Heart left ventricle (tissue), 16 donors: ENCODE measurements around the gene RAVER2. TPM values are rescaled to one million over a fixed set of nuclear protein-coding genes. Genes with fewer than 3 reads are reported as not detected.

Source experiments
- ATAC-seq, 4 donors: fragments of 200-7000 bp; cut with Tn5 transposase; one replicate each; pipeline ENCODE4 v1.9.1; 2020 to 2022; ENCODE audit warnings: moderate library complexity in 4 of 4, mild to moderate bottlenecking in 3 of 4, moderate number of reproducible peaks in 1 of 4
- DNase-seq, 5 donors: peaks; one replicate each; pipeline ENCODE4 v3.0.0-alpha.2; 2020
- H3K27ac ChIP-seq, 12 donors: fragments of 200-600 bp; sonication (generic) in 4 of 12; one replicate each; pipeline versions ENCODE4 v1.5.0 to v1.8.0; 2016 to 2022; ENCODE audit warnings: mild to moderate bottlenecking in 2 of 12
- H3K27me3 ChIP-seq, 9 donors: fragments of 200-600 bp; sonication (generic) in 2 of 9; one replicate each; pipeline versions ENCODE4 v1.5.1 to v1.8.0; 2016 to 2022; ENCODE audit warnings: mild to moderate bottlenecking in 3 of 9
- H3K36me3 ChIP-seq, 9 donors: fragments of 200-600 bp; sonication (generic) in 2 of 9; one replicate each; pipeline versions ENCODE4 v1.5.0 to v1.8.0; 2018 to 2022; ENCODE audit warnings: mild to moderate bottlenecking in 2 of 9
- H3K4me1 ChIP-seq, 12 donors: fragments of 200-600 bp; sonication (generic) in 4 of 12; one replicate each; pipeline versions ENCODE4 v1.5.0 to v1.8.0; 2016 to 2022; ENCODE audit warnings: mild to moderate bottlenecking in 3 of 12
- H3K4me3 ChIP-seq, 12 donors: fragments of 200-600 bp; sonication (generic) in 4 of 12; one replicate each; pipeline versions ENCODE4 v1.5.0 to v1.8.0; 2017 to 2022; ENCODE audit warnings: mild to moderate bottlenecking in 9 of 12, moderate library complexity in 4 of 12
- H3K9me3 ChIP-seq, 12 donors: fragments of 200-600 bp; sonication (generic) in 4 of 12; one replicate each; pipeline versions ENCODE4 v1.5.0 to v1.8.0; 2016 to 2022; ENCODE audit warnings: mild to moderate bottlenecking in 1 of 12
- POLR2A ChIP-seq, 2 donors: fragments of 450-650 bp; IDR thresholded peaks; one replicate each; pipeline ENCODE4 v1.6.1; 2017; ENCODE audit warnings: antibody characterized with exemption in 2 of 2, mild to moderate bottlenecking in 2 of 2, moderate library complexity in 2 of 2
- WGBS, 4 donors: extraction: QIAGEN DNeasy Blood & Tissue Kit in 2 of 4; methylation state at CpG; one replicate each; pipeline versions ENCODE4 v1.1.5 to v1.1.7; 2013 to 2018; 5-methylcytosine and 5-hydroxymethylcytosine counted together
- intact Hi-C, 10 donors: fragments of 100-400 bp; cut with DNase I; formaldehyde crosslinking; loops; one replicate each; pipeline versions ENCODE4 v1.11.1 to v1.14.2; 2022
- polyA plus RNA-seq, 2 donors: library from polyadenylated mRNA; stranded (reverse); fragments of 200-250 nt; gene quantifications; one replicate each; pipeline ENCODE4 v1.2.3, GENCODE V29; 2013
- total RNA-seq, 9 donors: library from RNA; depleted of rRNA in 2 of 9; stranded (reverse); fragments of >200 nt in 2 of 9; fragmentation: NEBNext Ultra II Directional in 3 of 9; extraction: Animal tissue kit (Norgen Biotek cat#: 25700) in 3 of 9; gene quantifications; one replicate each; pipeline versions ENCODE4 v1.1.0 to v1.2.4, GENCODE V29; 2016 to 2023
- TF ChIP-seq, protein P1 (sequence below), 12 donors: fragments of 200-600 bp; sonication (generic) in 4 of 12; IDR thresholded peaks; one replicate each; pipeline versions ENCODE4 v1.5.0 to v1.8.0; 2018 to 2022; ENCODE audit warnings: antibody characterized with exemption in 12 of 12, mild to moderate bottlenecking in 5 of 12
- donor health status: ischemic (EF 13 %, LVEDD 7.1; RV severe dilation, severe dysfunction).
- donor health status: healthy with polysubstance abuse.
- donor health status: DM: no; HTN: yes; CAD: no.
- donor health status: DM: no; HTN: no; CAD: no.
- donor health status: ischemic (EF 25% LVEDD 6.9; RV normal size, moderate dysfunction).
- donor health status: ischemic (EF 25% LVEDD 5.7; RV mildly dilated, moderate dysfunction).
- donor health status: healthy.
- donor health status: DM: yes; HTN: yes; CAD: no.
- donor health status: ischemic (EF 35%, LVEDD 5.7; RV mildly dilated, moderate dysfunction).
- donor health status: nonischemic (EF 11% LVEDD 7.7; RV severe dilation, severe dysfunction).
- donor health status: DM: yes; HTN: yes; CAD: no.
- donor health status: PGD.
- donor health status: ischemic (EF 29% LVEDD 5.4; RV normal size, mild dysfunction).
- donor health status: nonischemic (EF 23%, LVEDD 6.1; RV moderate dilation, normal function).

The RAVER2 gene
- total and polyA plus RNA-seq, 11 donors: 6.3 to 25.8 (median 18.6) TPM

- ATAC-seq (no peak), DNase-seq (no peak)
- WGBS, 4 donors: 93 to 97% (median 96%) methylated on average over 1 of the region's 1 CpG
- no peak overlapping the region for H3K4me3 ChIP-seq
- peak overlapping the region in 1 of 12 donors; percentile 21 for H3K27ac ChIP-seq
- no peaks in the 10 kb centered on the region for H3K9me3 ChIP-seq
- no peaks in the 10 kb centered on the region for H3K27me3 ChIP-seq
- H3K4me1 ChIP-seq: peaks cover 0 to 48% (median 13%) of the 10 kb centered on the region in 12 donors
- no peak for TF ChIP-seq POLR2A (IDR thresholded peaks at IDR 0.05)
- TF ChIP-seq, protein P1, sequence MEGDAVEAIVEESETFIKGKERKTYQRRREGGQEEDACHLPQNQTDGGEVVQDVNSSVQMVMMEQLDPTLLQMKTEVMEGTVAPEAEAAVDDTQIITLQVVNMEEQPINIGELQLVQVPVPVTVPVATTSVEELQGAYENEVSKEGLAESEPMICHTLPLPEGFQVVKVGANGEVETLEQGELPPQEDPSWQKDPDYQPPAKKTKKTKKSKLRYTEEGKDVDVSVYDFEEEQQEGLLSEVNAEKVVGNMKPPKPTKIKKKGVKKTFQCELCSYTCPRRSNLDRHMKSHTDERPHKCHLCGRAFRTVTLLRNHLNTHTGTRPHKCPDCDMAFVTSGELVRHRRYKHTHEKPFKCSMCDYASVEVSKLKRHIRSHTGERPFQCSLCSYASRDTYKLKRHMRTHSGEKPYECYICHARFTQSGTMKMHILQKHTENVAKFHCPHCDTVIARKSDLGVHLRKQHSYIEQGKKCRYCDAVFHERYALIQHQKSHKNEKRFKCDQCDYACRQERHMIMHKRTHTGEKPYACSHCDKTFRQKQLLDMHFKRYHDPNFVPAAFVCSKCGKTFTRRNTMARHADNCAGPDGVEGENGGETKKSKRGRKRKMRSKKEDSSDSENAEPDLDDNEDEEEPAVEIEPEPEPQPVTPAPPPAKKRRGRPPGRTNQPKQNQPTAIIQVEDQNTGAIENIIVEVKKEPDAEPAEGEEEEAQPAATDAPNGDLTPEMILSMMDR (IDR thresholded peaks at IDR 0.05): no peak
- peaks cover 2 to 83% (median 66%) of the 10 kb centered on the region in 9 donors for H3K36me3 ChIP-seq
- intact Hi-C loops: loop anchor here in 3 of 10 donors (2.0 to 10.0 kb wide), 3 partner anchors 87 to 327 kb away; partner anchors contain the start of gene JAK1 (in 2 of the 3)
Measured at GRCh38 chr1:64877598-64877997, 132.7 kb downstream of the RAVER2 start.

GRCh38 chr1:64878090-64878489 is 133.2 kb downstream of the RAVER2 start:
- H3K4me3 ChIP-seq: no peak overlapping the region
- intact Hi-C loops: loop anchor here in 3 of 10 donors (5.0 to 10.0 kb wide), 2 partner anchors 89 to 327 kb away; partner anchors contain the start of gene JAK1 (in 2 of the 3)
- no peak overlapping the region for H3K27ac ChIP-seq
- ATAC-seq (no peak), DNase-seq (no peak)
- peaks cover 0 to 48% (median 13%) of the 10 kb centered on the region in 12 donors for H3K4me1 ChIP-seq
- H3K9me3 ChIP-seq: no peaks in the 10 kb centered on the region
- H3K36me3 ChIP-seq: peaks cover 2 to 83% (median 66%) of the 10 kb centered on the region in 9 donors
- TF ChIP-seq, protein P1 (IDR thresholded peaks at IDR 0.05): no peak
- no peak for TF ChIP-seq POLR2A (IDR thresholded peaks at IDR 0.05)
- H3K27me3 ChIP-seq: no peaks in the 10 kb centered on the region

DNA sequence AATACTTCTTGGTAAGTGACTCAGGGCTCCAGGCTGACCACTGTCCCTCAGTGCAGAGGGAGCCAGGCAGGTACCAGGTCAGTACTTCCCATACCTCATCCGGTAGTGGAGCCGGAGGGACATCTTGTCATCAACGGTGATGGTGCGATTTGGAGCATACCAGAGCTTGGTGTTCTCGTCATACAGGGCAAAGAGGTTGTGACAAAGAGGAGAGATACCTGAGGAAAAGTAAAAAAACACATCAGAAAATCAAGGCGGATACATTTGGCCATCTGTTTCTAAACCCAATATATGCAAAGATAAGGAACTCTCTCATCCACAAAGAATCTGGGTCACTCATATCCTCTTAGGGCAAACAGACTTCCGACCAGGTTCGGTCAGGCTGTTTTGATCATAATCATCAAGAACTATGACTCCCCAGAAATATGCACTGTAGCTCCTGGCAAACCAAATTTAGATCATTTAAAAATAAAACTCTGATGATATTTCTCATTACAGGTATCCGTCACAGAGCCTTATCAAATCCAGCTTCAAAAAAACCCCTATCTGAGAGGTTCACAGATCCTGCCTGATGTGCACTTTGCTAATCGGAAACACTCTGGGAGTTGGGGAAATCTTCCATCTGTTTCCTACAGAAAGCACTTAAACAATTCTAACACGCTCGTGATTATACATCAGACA is 134.2 kb downstream of the RAVER2 start:
- ATAC-seq (no peak), DNase-seq (no peak)
- 61 to 75% (median 63%) methylated on average over 12 of the region's 12 CpGs for WGBS, 4 donors
- Histone ChIP-seq H3K4me3 (no peak overlapping the region), H3K27ac (peak overlapping the region in 1 of 12 donors; percentile 34), H3K9me3 (no peaks in the 10 kb centered on the region), H3K27me3 (no peaks in the 10 kb centered on the region), H3K36me3 (peaks cover 0 to 80% (median 61%) of the 10 kb centered on the region in 9 donors), H3K4me1 (peaks cover 0 to 48% (median 13%) of the 10 kb centered on the region in 12 donors)
- intact Hi-C loops: loop anchor here in 3 of 10 donors (5.0 to 10.0 kb wide), 2 partner anchors 88 to 326 kb away; partner anchors contain the start of gene JAK1 (in 2 of the 3)
- TF ChIP-seq, protein P1 (IDR thresholded peaks at IDR 0.05): no peak
- TF ChIP-seq POLR2A (IDR thresholded peaks at IDR 0.05): no peak

DNA sequence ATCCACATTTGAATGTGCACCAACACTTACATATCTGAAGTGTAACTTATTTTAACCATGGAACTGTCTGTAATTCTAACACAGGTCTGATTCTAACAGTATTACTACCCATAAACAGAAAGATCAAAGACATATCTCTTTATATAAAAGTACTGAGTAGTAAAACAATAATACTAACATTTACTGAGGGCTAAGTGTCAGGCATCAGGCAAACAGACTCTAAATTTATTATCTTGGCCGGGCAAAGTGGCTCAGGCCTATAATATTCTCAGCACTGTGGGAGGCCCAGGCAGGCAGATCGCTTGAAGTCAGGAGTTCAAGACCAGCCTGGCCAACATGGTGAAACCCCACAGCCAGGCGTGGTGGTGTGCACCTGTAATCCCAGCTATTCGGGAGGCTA is 135.6 kb downstream of the RAVER2 start:
- peaks cover 0 to 78% (median 54%) of the 10 kb centered on the region in 9 donors for H3K36me3 ChIP-seq
- ATAC-seq (no peak), DNase-seq (no peak)
- 95 to 99% (median 97%) methylated on average over 4 of the region's 4 CpGs for WGBS, 4 donors
- H3K4me1 ChIP-seq: peaks cover 0 to 52% (median 7%) of the 10 kb centered on the region in 12 donors
- no peak for TF ChIP-seq POLR2A (IDR thresholded peaks at IDR 0.05)
- TF ChIP-seq, protein P1 (IDR thresholded peaks at IDR 0.05): no peak
- H3K27me3 ChIP-seq: no peaks in the 10 kb centered on the region
- no peaks in the 10 kb centered on the region for H3K9me3 ChIP-seq
- no peak overlapping the region for H3K4me3 ChIP-seq
- intact Hi-C loops: no loop called here
- no peak overlapping the region for H3K27ac ChIP-seq
